PC-3 (cell line): ENCODE data around the gene SYK.

Experiments
- CTCF ChIP-seq: fragments of 300-600 bp; sonication (generic); conservative IDR thresholded peaks from 2 replicates; pipeline ENCODE4 v1.5.1; 2017; ENCODE audit warnings: antibody characterized with exemption, low read depth, mild to moderate bottlenecking, low read length
- EZH2 ChIP-seq: fragments of 300-600 bp; sonication (generic); IDR thresholded peaks from one replicate; pipeline ENCODE4 v1.6.1; 2017; ENCODE audit warnings: antibody characterized with exemption, mild to moderate bottlenecking, low read length; ENCODE audit not compliant: unreplicated experiment
- EZH2phosphoT487 ChIP-seq: fragments of 300-600 bp; sonication (generic); IDR thresholded peaks from 2 replicates; pipeline ENCODE4 v1.6.1; 2018; ENCODE audit warnings: mild to moderate bottlenecking, antibody characterized with exemption, low read length, borderline replicate concordance

- TF ChIP-seq CTCF (no peak), EZH2 (no peak), EZH2phosphoT487 (no peak)
These were observed 12.7 kb downstream of the SYK start for GRCh38 chr9:90814355-90814754.
